Measurements from ENCODE around the gene EPAS1. TPM values are rescaled to one million over a fixed set of nuclear protein-coding genes. Genes with fewer than 3 reads are reported as not detected.

Gene EPAS1
- total RNA-seq, 1 donor from 2014 or later, result 1,419 TPM

GRCh38 chr2:46382331-46383112 lies 85.3 kb downstream of the EPAS1 start:
- no peak overlapping the region for H3K27ac ChIP-seq
- no peaks in the 10 kb centered on the region for H3K9me3 ChIP-seq
- TF ChIP-seq, protein P1, sequence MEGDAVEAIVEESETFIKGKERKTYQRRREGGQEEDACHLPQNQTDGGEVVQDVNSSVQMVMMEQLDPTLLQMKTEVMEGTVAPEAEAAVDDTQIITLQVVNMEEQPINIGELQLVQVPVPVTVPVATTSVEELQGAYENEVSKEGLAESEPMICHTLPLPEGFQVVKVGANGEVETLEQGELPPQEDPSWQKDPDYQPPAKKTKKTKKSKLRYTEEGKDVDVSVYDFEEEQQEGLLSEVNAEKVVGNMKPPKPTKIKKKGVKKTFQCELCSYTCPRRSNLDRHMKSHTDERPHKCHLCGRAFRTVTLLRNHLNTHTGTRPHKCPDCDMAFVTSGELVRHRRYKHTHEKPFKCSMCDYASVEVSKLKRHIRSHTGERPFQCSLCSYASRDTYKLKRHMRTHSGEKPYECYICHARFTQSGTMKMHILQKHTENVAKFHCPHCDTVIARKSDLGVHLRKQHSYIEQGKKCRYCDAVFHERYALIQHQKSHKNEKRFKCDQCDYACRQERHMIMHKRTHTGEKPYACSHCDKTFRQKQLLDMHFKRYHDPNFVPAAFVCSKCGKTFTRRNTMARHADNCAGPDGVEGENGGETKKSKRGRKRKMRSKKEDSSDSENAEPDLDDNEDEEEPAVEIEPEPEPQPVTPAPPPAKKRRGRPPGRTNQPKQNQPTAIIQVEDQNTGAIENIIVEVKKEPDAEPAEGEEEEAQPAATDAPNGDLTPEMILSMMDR (IDR thresholded peaks at IDR 0.05), result no peak
- intact Hi-C loops (cut with DNase I), result no loop called here
- peaks cover 26% of the 10 kb centered on the region for H3K4me1 ChIP-seq
- no peak overlapping the region for H3K4me3 ChIP-seq
- peaks cover 100% of the 10 kb centered on the region for H3K36me3 ChIP-seq
- no peaks in the 10 kb centered on the region for H3K27me3 ChIP-seq (ENCODE audit: low read depth)
- peak in 1 of 2 donors; percentile 2 for ATAC-seq
- DNase-seq, result no peak

- H3K9me3 ChIP-seq, result no peaks in the 10 kb centered on the region
- no peaks in the 10 kb centered on the region for H3K27me3 ChIP-seq (ENCODE audit: low read depth)
- peaks cover 100% of the 10 kb centered on the region for H3K36me3 ChIP-seq
- no peak overlapping the region for H3K4me3 ChIP-seq
- no peak for ATAC-seq
- no peak for DNase-seq
- TF ChIP-seq, protein P1 (IDR thresholded peaks at IDR 0.05), result no peak
- intact Hi-C loops (cut with DNase I), result no loop called here
- peaks cover 22% of the 10 kb centered on the region for H3K4me1 ChIP-seq
- no peak overlapping the region for H3K27ac ChIP-seq
Measured at GRCh38 chr2:46383113-46383395, 85.8 kb downstream of the EPAS1 start.

DNA sequence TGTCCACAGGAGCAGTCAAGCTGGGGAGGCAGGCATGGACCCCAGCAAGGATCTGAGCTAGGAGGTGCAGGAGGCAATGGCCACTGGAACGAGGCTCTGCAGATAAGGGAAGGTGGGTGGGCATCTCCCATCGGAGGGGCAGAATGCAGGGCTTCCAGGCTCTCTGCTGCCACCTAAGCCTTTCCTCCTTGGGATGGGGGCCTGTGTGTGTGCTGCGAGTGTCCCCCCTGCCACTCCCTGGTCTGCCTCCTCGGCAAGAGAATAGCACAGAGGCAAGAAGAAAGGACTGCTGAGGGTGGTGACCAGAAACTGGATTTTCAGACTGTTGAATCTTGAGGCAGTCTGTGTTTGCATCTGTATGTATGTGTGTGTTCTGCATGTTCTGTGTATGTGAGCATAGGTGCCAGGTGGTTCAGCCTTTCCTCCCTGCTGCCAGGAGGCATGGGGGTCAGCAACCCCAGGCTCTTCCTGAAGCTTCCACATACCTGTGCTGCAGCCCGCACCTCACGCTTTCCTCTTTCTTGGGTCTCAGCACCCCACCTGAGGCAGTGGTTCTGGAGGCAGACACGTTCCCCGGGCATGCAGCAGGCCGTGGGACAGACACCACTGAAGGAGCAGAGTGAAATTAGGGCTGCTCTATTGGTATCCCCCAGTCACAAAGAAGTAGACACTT lies 86.7 kb downstream of the EPAS1 start:
- TF ChIP-seq, protein P1 (IDR thresholded peaks at IDR 0.05), result no peak
- ATAC-seq (no peak), DNase-seq (no peak)
- Histone ChIP-seq H3K27me3 (ENCODE audit: low read depth) (no peaks in the 10 kb centered on the region), H3K9me3 (no peaks in the 10 kb centered on the region), H3K36me3 (peaks cover 99% of the 10 kb centered on the region), H3K27ac (no peak overlapping the region), H3K4me1 (peaks cover 21% of the 10 kb centered on the region), H3K4me3 (no peak overlapping the region)
- intact Hi-C loops (cut with DNase I), result no loop called here

DNA sequence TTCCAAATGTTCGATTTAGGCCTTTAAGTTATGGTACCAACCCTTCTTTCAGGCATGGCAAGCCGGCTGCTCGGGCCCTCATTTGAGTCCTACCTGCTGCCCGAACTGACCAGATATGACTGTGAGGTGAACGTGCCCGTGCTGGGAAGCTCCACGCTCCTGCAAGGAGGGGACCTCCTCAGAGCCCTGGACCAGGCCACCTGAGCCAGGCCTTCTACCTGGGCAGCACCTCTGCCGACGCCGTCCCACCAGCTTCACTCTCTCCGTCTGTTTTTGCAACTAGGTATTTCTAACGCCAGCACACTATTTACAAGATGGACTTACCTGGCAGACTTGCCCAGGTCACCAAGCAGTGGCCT lies 87.2 kb downstream of the EPAS1 start:
- no peak for DNase-seq
- TF ChIP-seq, protein P1 (IDR thresholded peaks at IDR 0.05), result no peak
- intact Hi-C loops (cut with DNase I), result no loop called here

GRCh38 chr2:46385786-46386577 lies 88.8 kb downstream of the EPAS1 start:
- ATAC-seq, result no peak
- Histone ChIP-seq H3K27ac (no peak overlapping the region), H3K36me3 (peaks cover 78% of the 10 kb centered on the region), H3K9me3 (no peaks in the 10 kb centered on the region), H3K4me3 (no peak overlapping the region), H3K27me3 (ENCODE audit: low read depth) (no peaks in the 10 kb centered on the region), H3K4me1 (peaks cover 21% of the 10 kb centered on the region)
- no peak for DNase-seq
- TF ChIP-seq, protein P1 (IDR thresholded peaks at IDR 0.05), result no peak
- intact Hi-C loops (cut with DNase I), result no loop called here

More for the DNA sequence above, 87.2 kb downstream of the EPAS1 start:
- no peak overlapping the region for H3K4me3 ChIP-seq
- peaks cover 21% of the 10 kb centered on the region for H3K4me1 ChIP-seq
- no peak overlapping the region for H3K27ac ChIP-seq
- no peak for ATAC-seq
- H3K36me3 ChIP-seq, result peaks cover 93% of the 10 kb centered on the region
- H3K27me3 ChIP-seq (ENCODE audit: low read depth), result no peaks in the 10 kb centered on the region
- H3K9me3 ChIP-seq, result no peaks in the 10 kb centered on the region

Measured in lower lobe of right lung (tissue), 2 donors.